Measurements from ENCODE around the gene FAM118B.
A peak's percentile ranks its signal among the peaks of the same experiment; 100 is the strongest.
"Not testable (repeated sequence)": the region's sequence is repeated elsewhere in the genome, so short reads cannot be mapped to it uniquely, and the experiment has no call there.

FAM118B gene

DNA sequence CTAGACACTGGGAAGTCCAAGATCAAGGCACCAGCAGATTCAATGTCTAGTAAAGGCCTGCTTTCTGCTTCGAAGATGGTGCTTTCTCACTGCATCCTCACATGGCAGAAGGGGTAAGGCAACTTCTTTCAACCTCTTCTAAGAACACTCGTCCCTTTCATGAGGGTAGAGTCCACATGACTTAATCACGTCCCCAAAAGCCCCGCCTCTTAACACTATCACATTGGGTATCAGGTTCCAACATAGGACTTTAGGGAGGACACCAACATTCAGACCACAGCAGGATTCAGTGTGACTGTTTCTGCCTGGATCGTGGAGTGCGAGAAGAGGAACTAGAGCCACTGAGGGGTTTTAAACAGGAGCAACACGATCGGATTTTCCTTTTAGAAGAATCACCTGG is 67.6 kb downstream of the FAM118B start:
- no peak for DNase-seq

DNA sequence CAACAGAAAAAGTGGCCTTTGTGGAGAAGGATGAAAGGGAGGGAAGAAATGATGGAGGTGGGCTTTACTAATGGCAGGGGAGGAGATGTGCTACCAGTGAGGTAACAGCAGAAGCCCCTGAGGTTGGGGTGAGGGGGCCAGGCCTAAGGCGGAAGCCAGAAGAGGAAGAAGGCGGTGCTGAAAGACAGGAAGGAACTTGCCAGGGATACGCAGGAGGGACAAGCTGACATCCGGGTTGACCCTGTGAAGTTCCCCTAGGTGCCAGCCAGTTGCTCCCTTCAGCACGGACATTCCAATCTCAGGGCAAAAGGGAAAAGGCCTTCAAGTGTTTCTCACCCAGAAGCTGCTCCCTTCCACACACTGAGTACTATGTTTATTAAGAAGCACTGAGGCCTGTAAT is 69.0 kb downstream of the FAM118B start:
- no peak for DNase-seq

- DNase-seq = no peak
Measured at GRCh38 chr11:126281245-126281644, 69.7 kb downstream of the FAM118B start.

DNA sequence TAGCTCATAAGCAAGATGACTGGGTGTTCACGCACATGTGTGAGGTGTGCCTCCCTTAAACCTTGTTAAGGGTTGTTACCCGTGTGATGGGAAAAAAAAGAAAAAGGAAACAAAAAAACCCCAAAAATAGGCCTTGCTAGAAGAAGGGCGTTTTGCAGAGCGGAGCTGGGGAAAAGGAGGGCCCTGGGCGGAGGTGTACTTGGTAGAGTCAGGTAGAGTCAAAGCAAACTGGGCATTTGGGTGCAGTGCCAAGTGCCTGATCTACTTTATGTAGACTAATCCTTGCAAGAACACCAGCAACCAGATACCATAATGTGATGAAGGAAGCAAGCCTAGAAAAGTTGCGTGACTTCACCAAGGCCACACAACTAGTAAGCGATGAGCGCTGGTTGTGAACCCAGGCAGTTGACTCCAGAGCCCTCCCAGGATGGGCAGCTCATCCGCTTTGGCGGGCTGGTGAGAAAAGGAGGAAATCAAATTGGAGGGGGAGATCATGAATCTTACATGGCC is 70.1 kb downstream of the FAM118B start:
- no peak for DNase-seq

GRCh38 chr11:126282361-126282735 is 70.8 kb downstream of the FAM118B start:
- DNase-seq = peak; percentile 49

GRCh38 chr11:126282736-126283591 is 71.4 kb downstream of the FAM118B start, which contains the start of gene TIRAP:
TSS of gene TIRAP (plus strand) at chr11:126283093. CDS start at chr11:126290895, 7,802 bp downstream.
- peak; percentile 67 for DNase-seq

DNA sequence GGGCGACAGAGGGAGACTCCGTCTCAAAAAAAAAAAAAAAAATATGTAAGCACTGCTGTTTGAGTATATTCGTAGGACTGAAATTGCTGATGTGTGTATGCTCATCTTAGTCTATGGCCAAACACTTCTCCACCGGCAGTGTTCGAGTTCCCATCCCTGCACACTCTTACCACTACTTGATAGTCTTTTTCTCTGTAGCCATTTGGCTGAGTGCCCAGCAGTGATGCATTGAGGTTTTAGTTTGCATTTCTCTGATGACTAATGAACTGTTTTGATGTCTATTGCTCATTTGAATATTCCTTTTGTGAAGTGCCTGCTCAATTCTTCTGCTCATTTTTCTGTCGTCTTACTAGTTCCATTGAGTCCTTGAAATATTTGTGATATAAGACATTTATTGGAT is 73.2 kb downstream of the FAM118B start:
- peak; percentile 8 for DNase-seq

DNA sequence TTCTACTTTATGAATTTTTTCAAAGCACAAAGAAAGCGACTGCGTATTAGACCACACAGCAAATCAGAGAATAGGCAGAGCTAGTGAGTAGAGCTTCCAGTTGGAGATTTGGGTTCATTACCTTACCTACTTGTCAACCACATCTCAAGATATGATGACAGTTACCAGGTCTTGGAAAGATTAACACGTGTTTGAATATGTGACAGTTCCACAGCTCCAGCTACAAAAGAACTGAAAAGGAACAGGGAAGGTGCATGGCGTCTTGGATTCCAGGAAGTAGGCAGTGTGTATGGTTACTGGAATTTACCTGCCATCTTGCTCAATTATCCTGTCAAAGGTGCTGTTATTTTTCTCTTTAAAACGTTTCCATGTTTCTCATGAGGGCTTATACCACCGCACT is 76.7 kb downstream of the FAM118B start:
- no peak for DNase-seq

- no peak for DNase-seq
Measured at GRCh38 chr11:126290887-126291286, 79.3 kb downstream of the FAM118B start.

DNA sequence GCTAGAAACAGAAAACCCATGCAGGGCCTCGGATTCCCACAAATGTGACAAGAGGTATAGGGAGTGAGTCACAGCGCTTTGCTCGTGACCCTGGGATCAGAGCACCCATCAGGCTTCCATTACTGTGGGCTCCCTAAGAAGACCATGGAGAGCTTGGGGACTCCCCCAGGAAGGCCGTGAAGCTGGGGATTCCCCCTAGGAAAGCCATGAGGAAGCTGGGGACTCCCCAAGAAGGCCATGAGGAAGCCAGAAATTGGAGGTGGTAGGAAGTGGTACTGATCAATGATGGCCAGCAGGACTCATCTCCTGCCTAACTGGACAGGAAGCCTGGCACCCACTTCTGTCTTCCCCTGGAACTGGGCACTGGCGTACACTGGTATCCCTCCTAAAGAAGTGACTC is 82.1 kb downstream of the FAM118B start:
- DNase-seq = no peak

- DNase-seq = no peak
Measured at GRCh38 chr11:126297004-126297403, 85.4 kb downstream of the FAM118B start.

- peak; percentile 90 for DNase-seq
Measured at GRCh38 chr11:126303623-126304456, 92.3 kb downstream of the FAM118B start, which contains the start of gene DCPS. TSS of gene DCPS (plus strand) at chr11:126304060. CDS start at chr11:126304081, 21 bp downstream.

- peak; percentile 36 for DNase-seq
Measured at GRCh38 chr11:126304457-126305075, 93.0 kb downstream of the FAM118B start.

DNA sequence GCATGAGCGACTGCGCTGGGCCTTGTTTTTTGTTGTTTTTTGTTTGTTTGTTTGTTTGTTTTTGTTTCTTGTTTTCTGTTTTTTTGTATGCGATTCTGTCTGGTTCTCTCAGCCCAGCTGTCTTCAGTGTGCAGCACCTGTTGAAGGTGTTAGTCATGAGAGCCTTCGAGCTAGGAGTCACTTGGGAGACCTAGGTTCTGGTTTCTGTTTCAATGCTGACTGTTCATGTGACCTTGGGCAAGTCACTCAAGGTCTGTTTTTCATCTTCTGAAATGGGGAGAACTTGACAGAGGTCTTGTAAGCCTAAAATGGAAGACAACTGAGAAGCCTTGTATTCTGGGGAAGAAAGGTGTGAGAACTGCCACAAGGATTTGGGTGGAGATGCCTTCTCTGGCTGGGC is 94.1 kb downstream of the FAM118B start:
- no peak for DNase-seq

DNA sequence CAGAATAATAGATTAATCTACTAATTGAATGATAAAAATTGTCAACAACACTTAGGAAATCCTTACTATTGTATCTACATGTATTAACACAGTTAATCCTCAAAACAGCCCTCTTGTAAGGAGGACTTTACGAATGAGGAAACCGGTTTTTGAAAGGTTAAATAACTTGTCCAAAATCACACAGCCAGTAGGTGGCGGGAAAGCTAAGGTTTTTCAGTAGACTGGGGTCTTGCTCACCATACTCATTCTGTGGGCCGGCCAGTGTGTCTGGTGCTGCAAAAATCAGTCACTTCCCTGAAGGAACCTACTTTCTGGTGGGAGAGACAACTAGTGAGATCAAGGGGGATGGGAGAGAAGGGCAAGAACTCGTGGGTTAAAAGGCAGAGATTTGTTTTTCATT is 96.1 kb downstream of the FAM118B start:
- DNase-seq = peak; percentile 29

DNA sequence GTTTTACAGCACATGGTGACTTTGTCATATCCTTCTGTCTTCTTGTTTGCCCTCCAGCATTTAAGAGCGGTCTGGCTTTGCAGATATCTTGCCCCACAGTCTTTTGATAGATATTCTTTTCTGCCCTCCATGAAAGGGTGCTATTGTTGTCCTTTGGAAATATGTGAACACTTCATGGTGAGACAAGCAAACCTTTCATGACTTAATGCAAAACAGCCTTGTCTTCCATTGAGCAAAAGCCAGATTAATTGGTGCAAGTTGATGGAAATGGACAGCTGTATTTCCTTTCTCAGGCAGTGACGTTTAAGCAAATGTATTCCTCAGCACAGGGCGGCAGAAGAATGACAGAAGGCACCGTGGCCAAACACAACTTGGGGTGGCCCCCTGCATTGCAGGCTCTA is 96.7 kb downstream of the FAM118B start:
- DNase-seq = no peak

- DNase-seq = not testable (repeated sequence)
Measured at GRCh38 chr11:126308771-126309170, 97.2 kb downstream of the FAM118B start.

DNA sequence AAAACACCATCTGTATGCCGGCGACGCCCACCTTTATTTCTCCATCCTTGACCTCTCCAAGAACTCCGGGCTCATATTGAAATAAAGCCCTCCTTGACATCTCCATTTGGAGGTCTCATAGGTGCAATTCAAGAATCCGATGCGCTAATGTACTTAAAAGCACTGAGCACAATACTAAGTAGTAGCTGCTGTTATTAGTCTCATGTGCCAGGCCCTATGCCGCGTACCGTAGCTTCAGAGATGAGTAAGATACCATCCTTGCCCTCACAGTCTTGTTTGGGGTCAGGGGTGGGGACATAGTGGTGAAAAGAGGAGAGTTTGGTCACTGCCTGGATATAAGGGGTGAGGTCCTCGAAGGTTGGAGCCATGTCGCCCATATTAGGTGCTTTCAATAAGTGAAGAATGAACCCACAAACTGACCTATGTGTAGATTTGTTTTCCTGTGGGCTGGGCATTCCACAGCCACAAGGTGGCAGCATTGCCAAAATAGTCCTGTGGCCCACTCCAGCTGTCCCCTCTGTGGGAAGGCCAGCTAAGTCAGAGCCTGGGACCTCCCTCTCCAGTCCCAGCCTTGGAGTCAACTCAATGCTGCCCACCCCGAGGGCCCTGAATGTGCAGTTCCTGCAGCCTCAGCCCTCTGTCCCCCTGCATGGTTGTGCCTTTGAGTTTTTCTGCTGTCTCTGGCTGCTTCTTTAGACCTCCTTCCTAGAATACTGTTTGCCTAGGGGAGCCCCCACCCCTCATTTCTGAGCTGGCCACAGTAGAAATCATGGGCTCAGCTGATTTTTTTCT is 98.8 kb downstream of the FAM118B start:
- DNase-seq = peak; percentile 60

DNA sequence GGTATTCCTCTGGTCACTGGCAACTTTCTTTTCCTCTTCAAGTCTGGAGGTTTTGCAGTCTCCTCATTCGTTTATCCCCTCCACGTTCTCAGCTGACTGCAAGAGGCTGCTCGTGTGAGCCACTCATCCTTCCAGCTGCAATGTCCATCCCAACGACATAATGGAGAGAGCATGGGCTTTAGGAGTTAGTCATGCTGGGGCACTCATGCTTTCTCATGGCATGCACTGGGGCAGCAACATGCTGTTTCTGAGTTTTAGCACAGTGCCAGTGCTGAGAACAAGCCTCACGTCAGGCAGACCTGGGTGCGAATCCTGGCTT is 99.4 kb downstream of the FAM118B start:
- no peak for DNase-seq

DNA sequence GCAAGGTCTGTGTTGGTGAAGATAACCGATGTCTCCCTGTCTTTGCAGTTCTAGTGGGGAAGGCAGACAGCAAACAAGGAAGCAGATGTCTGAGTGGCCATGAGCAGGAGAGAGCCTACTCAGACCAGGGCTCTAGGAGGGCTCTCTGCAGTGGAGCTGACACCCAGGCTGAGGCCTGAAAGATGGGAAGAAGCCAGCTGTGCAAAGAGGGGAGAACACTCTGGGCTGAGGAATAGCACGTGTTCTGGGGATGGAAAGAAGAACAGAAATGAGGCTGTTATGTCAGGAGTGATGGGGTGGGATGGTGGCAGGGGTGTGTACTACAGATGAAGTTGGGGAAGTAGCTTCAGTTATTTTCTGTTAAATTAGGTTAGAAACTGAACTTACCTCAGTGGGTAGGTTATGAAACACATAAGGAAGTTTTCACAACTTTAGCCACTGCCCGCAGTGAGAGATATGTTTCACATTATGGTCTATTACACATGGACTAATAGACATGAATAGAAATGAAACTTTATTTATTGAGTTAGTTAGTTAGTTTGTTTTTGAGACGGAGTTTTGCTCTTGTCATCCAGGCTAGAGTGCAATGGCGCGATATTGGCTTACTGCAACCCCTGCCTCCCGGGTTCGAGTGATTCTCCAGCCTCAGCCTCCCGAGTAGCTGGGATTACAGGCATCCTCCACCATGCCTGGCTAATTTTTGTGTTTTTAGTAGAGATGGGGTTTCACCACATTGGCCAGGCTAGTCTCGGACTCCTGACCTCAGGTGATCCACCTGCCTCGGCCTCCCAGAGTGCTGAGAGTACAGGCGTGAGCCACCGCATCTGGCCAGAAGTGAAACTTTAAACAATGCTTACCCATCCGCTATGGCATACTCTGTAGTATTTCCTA is 100.1 kb downstream of the FAM118B start:
- no peak for DNase-seq
